Kidney tubule cell (primary cell): ENCODE results near the gene DCXR.

Experiments
- DNase-seq: peaks from one replicate; pipeline ENCODE4 v3.0.0-alpha.2; 2018; ENCODE audit warnings: low spot score

Gene DCXR

GRCh38 chr17:81998691-81999438, 38.6 kb downstream of the DCXR start:
- DNase-seq = no peak

GRCh38 chr17:81998212-81998611, 39.3 kb downstream of the DCXR start:
- DNase-seq = no peak

GRCh38 chr17:81996757-81997441, 40.6 kb downstream of the DCXR start:
- DNase-seq = no peak

GRCh38 chr17:81996232-81996756, 41.2 kb downstream of the DCXR start:
- DNase-seq = no peak

GRCh38 chr17:81995463-81996231, 41.9 kb downstream of the DCXR start:
- DNase-seq = no peak

GRCh38 chr17:81994593-81995462, 42.7 kb downstream of the DCXR start:
- no peak for DNase-seq

- no peak for DNase-seq
Measured at GRCh38 chr17:81993729-81994592, 43.5 kb downstream of the DCXR start.

GRCh38 chr17:81992306-81993102, 45.0 kb downstream of the DCXR start:
- DNase-seq = no peak

- peak; percentile 93 for DNase-seq
Measured at GRCh38 chr17:81991684-81992305, 45.7 kb downstream of the DCXR start.

- no peak for DNase-seq
Measured at GRCh38 chr17:81990836-81991683, 46.4 kb downstream of the DCXR start.

- no peak for DNase-seq
Measured at GRCh38 chr17:81987161-81987770, 50.2 kb downstream of the DCXR start.

- DNase-seq = no peak
Measured at GRCh38 chr17:81986606-81987005, 50.9 kb downstream of the DCXR start.
